Measurements from ENCODE around the gene LRRC27. TPM values are rescaled to one million over a fixed set of nuclear protein-coding genes. Genes with fewer than 3 reads are reported as not detected.
"Not testable (repeated sequence)": the region's sequence is repeated elsewhere in the genome, so short reads cannot be mapped to it uniquely, and the experiment has no call there.

Gene LRRC27
- total and polyA plus RNA-seq, 2 donors (not counting 1 experiment from before 2014, with no cell fraction given), result 4.1 to 11.7 TPM

DNA sequence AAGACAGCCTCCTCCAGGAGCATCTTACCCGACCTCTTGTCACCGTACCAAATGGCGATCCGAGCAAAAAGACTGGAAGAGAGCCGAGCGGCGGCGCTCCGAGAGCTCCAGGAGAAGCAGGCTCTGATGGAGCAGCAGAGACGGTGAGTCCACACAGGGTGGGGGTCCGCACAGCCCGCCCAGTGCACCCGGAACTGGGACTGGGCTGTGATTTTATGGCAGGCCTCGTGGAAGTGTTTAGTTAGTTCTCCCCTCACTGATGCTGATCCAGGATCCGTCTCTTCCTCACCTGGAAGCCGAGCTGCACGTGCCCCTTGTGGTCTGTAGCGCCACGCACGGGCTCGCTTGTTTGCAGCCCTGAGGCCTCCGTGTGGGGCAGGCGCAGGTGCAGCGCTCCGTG lies 19.6 kb downstream of the LRRC27 start:
- H3K27ac ChIP-seq (ENCODE audit: insufficient read depth, low read length), result no peak overlapping the region
- H3K36me3 ChIP-seq (ENCODE audit: control insufficient read depth, insufficient read depth, low read length), result no peaks in the 10 kb centered on the region
- DNase-seq (ENCODE audit: low read depth in 2 of 2), result no peak
- no peaks in the 10 kb centered on the region for H3K9me3 ChIP-seq (ENCODE audit: control insufficient read depth, insufficient read depth, low read depth, low read length)
- H3K4me3 ChIP-seq (replicated peaks in 1 of 4; ENCODE audit: control extremely low read depth in 1 of 4, insufficient read depth in 1 of 4, low read depth in 3 of 4, low read length in 4 of 4), result no peak overlapping the region
- no peak overlapping the region for H2AFZ ChIP-seq (ENCODE audit: low read length)
- TF ChIP-seq EZH2 (IDR thresholded peaks at IDR 0.05; ENCODE audit: low read length, missing control alignments), result no peak
- TF ChIP-seq, protein P1, sequence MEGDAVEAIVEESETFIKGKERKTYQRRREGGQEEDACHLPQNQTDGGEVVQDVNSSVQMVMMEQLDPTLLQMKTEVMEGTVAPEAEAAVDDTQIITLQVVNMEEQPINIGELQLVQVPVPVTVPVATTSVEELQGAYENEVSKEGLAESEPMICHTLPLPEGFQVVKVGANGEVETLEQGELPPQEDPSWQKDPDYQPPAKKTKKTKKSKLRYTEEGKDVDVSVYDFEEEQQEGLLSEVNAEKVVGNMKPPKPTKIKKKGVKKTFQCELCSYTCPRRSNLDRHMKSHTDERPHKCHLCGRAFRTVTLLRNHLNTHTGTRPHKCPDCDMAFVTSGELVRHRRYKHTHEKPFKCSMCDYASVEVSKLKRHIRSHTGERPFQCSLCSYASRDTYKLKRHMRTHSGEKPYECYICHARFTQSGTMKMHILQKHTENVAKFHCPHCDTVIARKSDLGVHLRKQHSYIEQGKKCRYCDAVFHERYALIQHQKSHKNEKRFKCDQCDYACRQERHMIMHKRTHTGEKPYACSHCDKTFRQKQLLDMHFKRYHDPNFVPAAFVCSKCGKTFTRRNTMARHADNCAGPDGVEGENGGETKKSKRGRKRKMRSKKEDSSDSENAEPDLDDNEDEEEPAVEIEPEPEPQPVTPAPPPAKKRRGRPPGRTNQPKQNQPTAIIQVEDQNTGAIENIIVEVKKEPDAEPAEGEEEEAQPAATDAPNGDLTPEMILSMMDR (conservative IDR thresholded peaks at IDR 0.05 in 1 of 2, IDR thresholded peaks at IDR 0.05 in 1 of 2; ENCODE audit: low read depth in 1 of 2, low read length in 2 of 2), result no peak
- H3K27me3 ChIP-seq (ENCODE audit: control insufficient read depth, insufficient read depth, low read length), result no peaks in the 10 kb centered on the region
- no peaks in the 10 kb centered on the region for H3K79me2 ChIP-seq (ENCODE audit: control insufficient read depth, insufficient read depth, low read length)
- no peaks in the 10 kb centered on the region for H4K20me1 ChIP-seq (ENCODE audit: control insufficient read depth, extremely low read depth, insufficient read depth, low read length)
- H3K4me1 ChIP-seq (ENCODE audit: control insufficient read depth, extremely low read depth, insufficient read depth, low read length), result no peaks in the 10 kb centered on the region
- H3K4me2 ChIP-seq (ENCODE audit: extremely low read depth, insufficient read depth, low read length), result no peak overlapping the region
- no peak overlapping the region for H3K9ac ChIP-seq (ENCODE audit: insufficient read depth, low read length)

DNA sequence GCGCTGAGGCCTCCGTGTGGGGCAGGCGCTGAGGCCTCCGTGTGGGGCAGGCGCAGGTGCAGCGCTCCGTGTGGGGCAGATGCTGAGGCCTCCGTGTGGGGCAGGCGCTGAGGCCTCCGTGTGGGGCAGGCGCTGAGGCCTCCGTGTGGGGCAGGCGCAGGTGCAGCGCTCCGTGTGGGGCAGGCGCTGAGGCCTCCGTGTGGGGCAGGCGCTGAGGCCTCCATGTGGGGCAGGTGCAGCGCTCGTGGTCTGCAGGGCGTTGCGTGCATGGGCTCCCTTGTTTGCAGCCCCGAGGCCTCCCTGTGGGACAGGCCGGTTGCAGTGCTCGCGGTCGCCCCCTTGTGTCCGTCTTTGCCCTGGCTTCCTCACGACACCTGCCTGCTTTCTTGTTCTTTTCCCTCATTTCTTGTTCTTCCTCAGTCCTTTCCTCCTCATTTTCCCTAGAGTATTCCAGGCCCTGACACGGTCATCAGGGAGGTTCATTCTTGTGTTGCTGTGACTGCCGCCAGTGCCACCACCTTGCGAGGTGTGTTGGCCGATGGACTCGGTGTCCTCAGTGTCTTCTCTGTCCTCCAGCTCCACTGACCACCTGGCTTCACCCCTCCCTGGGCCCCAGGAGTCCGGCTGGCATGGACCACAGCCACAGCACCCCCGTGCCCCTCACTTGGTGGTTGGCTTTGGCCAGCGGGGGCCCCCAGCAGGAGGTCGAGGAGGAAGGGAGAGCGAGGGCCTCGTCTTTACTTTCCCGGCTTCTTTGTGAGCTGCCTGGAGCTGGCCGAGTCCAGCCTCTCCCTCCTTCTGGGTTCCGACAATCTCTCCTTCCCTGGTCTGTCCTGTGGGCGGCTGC lies 20.7 kb downstream of the LRRC27 start:
- not testable (repeated sequence) for H3K9me3 ChIP-seq (ENCODE audit: control insufficient read depth, insufficient read depth, low read depth, low read length); H3K4me2 ChIP-seq (ENCODE audit: extremely low read depth, insufficient read depth, low read length); H3K4me3 ChIP-seq (replicated peaks in 1 of 4; ENCODE audit: control extremely low read depth in 1 of 4, insufficient read depth in 1 of 4, low read depth in 3 of 4, low read length in 4 of 4); H3K27ac ChIP-seq (ENCODE audit: insufficient read depth, low read length); H4K20me1 ChIP-seq (ENCODE audit: control insufficient read depth, extremely low read depth, insufficient read depth, low read length); H3K9ac ChIP-seq (ENCODE audit: insufficient read depth, low read length); H3K36me3 ChIP-seq (ENCODE audit: control insufficient read depth, insufficient read depth, low read length); H3K27me3 ChIP-seq (ENCODE audit: control insufficient read depth, insufficient read depth, low read length); H2AFZ ChIP-seq (ENCODE audit: low read length); H3K79me2 ChIP-seq (ENCODE audit: control insufficient read depth, insufficient read depth, low read length); H3K4me1 ChIP-seq (ENCODE audit: control insufficient read depth, extremely low read depth, insufficient read depth, low read length)
- peak; percentile 25 to 56 for DNase-seq (ENCODE audit: low read depth in 2 of 2)
- TF ChIP-seq, protein P1 (conservative IDR thresholded peaks at IDR 0.05 in 1 of 2, IDR thresholded peaks at IDR 0.05 in 1 of 2; ENCODE audit: low read depth in 1 of 2, low read length in 2 of 2), result peak; percentile 54 to 80

DNA sequence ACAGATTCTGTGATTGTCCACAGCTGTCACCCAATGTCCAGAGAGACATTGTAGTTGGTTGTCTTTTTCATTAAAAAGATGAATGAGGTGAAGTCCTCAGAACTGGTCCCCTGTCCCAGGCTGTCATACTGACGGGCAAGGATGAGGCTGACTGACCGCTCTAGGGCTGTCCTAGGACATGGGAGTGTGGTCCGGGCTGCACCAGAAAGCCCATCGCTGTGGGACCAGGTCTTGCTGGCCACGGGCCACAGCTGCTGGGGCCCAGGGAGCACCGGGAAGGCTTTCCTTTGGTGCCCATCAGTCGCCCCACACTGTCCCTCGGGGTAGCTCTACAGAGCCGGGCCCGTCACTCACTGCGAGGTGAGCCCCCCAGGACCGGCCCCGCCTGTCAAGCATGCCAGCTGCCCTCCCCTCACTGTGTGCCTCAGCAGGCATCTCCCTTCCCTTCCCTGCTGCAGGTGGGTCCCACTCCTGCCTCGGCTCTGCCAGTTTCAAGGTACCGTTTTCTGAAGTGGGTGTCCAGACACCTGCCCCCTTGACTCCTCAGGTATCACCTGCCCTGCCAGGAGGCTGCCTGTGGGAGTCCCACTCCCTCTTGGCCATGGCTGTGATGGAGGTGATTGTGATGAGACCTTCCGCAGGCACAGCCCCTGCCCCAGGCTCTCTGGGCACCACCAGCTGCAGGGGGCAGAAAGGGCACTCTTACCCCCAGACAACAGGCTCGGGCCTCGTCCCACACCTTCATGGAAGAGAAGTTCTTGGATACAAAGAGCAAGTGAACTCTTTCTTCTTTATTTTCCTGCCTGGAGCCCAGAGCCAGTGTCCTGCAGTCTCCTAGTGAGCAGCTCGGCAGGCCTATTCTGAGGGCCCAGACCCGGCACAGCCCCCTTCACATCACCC lies 21.7 kb downstream of the LRRC27 start:
- Histone ChIP-seq H3K4me1 (ENCODE audit: control insufficient read depth, extremely low read depth, insufficient read depth, low read length) (no peaks in the 10 kb centered on the region), H4K20me1 (ENCODE audit: control insufficient read depth, extremely low read depth, insufficient read depth, low read length) (no peaks in the 10 kb centered on the region), H3K4me3 (replicated peaks in 1 of 4; ENCODE audit: control extremely low read depth in 1 of 4, insufficient read depth in 1 of 4, low read depth in 3 of 4, low read length in 4 of 4) (no peak overlapping the region), H3K36me3 (ENCODE audit: control insufficient read depth, insufficient read depth, low read length) (no peaks in the 10 kb centered on the region), H3K4me2 (ENCODE audit: extremely low read depth, insufficient read depth, low read length) (no peak overlapping the region), H3K27ac (ENCODE audit: insufficient read depth, low read length) (no peak overlapping the region), H3K79me2 (ENCODE audit: control insufficient read depth, insufficient read depth, low read length) (no peaks in the 10 kb centered on the region), H3K27me3 (ENCODE audit: control insufficient read depth, insufficient read depth, low read length) (no peaks in the 10 kb centered on the region), H2AFZ (ENCODE audit: low read length) (no peak overlapping the region), H3K9me3 (ENCODE audit: control insufficient read depth, insufficient read depth, low read depth, low read length) (no peaks in the 10 kb centered on the region), H3K9ac (ENCODE audit: insufficient read depth, low read length) (no peak overlapping the region)
- DNase-seq (ENCODE audit: low read depth in 2 of 2), result no peak
- TF ChIP-seq, protein P1 (conservative IDR thresholded peaks at IDR 0.05 in 1 of 2, IDR thresholded peaks at IDR 0.05 in 1 of 2; ENCODE audit: low read depth in 1 of 2, low read length in 2 of 2), result no peak
- TF ChIP-seq EZH2 (IDR thresholded peaks at IDR 0.05; ENCODE audit: low read length, missing control alignments), result no peak
